CD4-positive, alpha-beta T cell (primary cell): ENCODE results near the gene COPG2. TPM values are rescaled to one million over a fixed set of nuclear protein-coding genes. Genes with fewer than 3 reads are reported as not detected.
"Not testable (repeated sequence)": the region's sequence is repeated elsewhere in the genome, so short reads cannot be mapped to it uniquely, and the experiment has no call there.

Experiments used
- ATAC-seq: fragments of 200-7000 bp; cut with Tn5 transposase; one replicate; pipeline ENCODE4 v1.10.0; 2022; ENCODE audit warnings: mild to moderate bottlenecking; ENCODE audit not compliant: poor library complexity
- CTCF ChIA-PET: fragments of 350-600 bp; sonication (Branson Sonifier 250); formaldehyde crosslinking; loops from one replicate; lab custom pipeline; 2021; ENCODE audit warnings: antibody characterized with exemption, inconsistent platforms; lab: Charles Lee
- POLR2A ChIA-PET: fragments of 350-600 bp; sonication (Branson Sonifier 250); formaldehyde crosslinking; loops from one replicate; lab custom pipeline; 2021; ENCODE audit warnings: antibody characterized with exemption, inconsistent platforms; lab: Charles Lee
- DNase-seq, 14 experiments: peaks; one replicate each; pipeline ENCODE4 v3.0.0-alpha.2; 2013 to 2020; ENCODE audit warnings: mixed read lengths in 2 of 14
- H3K27ac ChIP-seq, 2 donors: one replicate each; pipeline versions ENCODE4 v1.5.1 to v1.7.0; 2013; ENCODE audit warnings: low read length in 2 of 2, low read depth in 1 of 2, mild to moderate bottlenecking in 1 of 2
- H3K27me3 ChIP-seq, 2 experiments: 1 replicate in 1 of 2; 2 replicates in 1 of 2; pipeline versions ENCODE4 v1.6.1 to v1.7.0; 2013; ENCODE audit warnings: low read length in 2 of 2, control low read depth in 1 of 2, mild to moderate bottlenecking in 1 of 2, moderate library complexity in 1 of 2; ENCODE audit not compliant: insufficient read depth in 2 of 2, control insufficient read depth in 1 of 2
- H3K36me3 ChIP-seq: one replicate; pipeline ENCODE4 v1.6.1; 2013; ENCODE audit warnings: low read length, control low read depth; ENCODE audit not compliant: insufficient read depth
- H3K4me1 ChIP-seq: one replicate; pipeline ENCODE4 v1.6.1; 2013; ENCODE audit warnings: low read length, control low read depth; ENCODE audit not compliant: insufficient read depth
- H3K4me3 ChIP-seq: one replicate; pipeline ENCODE4 v1.5.1; 2013; ENCODE audit warnings: mild to moderate bottlenecking, low read length, moderate library complexity
- H3K9me3 ChIP-seq, 2 experiments: 1 replicate in 1 of 2; 2 replicates in 1 of 2; pipeline versions ENCODE4 v1.6.1 to v1.7.0; 2013; ENCODE audit warnings: low read length in 2 of 2, mild to moderate bottlenecking in 2 of 2, control low read depth in 1 of 2, moderate library complexity in 1 of 2; ENCODE audit not compliant: control insufficient read depth in 1 of 2, insufficient read depth in 1 of 2
- H3K27ac Mint-ChIP-seq: one replicate; pipeline ENCODE4 v1.8.0; 2020; ENCODE audit warnings: mixed read lengths
- H3K27me3 Mint-ChIP-seq: one replicate; pipeline ENCODE4 v1.8.0; 2021; ENCODE audit warnings: mixed read lengths
- H3K36me3 Mint-ChIP-seq: one replicate; pipeline ENCODE4 v1.8.0; 2021; ENCODE audit warnings: low read depth, mixed read lengths
- H3K4me1 Mint-ChIP-seq: one replicate; pipeline ENCODE4 v1.8.0; 2021; ENCODE audit warnings: low read depth, mixed read lengths
- H3K4me3 Mint-ChIP-seq: one replicate; pipeline ENCODE4 v1.8.0; 2020; ENCODE audit warnings: mild to moderate bottlenecking, mixed read lengths
- H3K9me3 Mint-ChIP-seq: one replicate; pipeline ENCODE4 v1.8.0; 2020; ENCODE audit warnings: mixed read lengths
- CTCF ChIP-seq: fragments of 200-600 bp; IDR thresholded peaks from one replicate; pipeline ENCODE4 v1.8.0; 2022; ENCODE audit warnings: antibody characterized with exemption, mild to moderate bottlenecking
- intact Hi-C, 2 experiments: fragments of 100-400 bp; cut with DNase I in 1 of 2; cut with micrococcal nuclease in 1 of 2; formaldehyde crosslinking; loops; one replicate each; pipeline versions ENCODE4 v1.15.1 to v1.9.0; 2023 to 2025; cut with DNase I, micrococcal nuclease
- total RNA-seq, 174 experiments: library from RNA in 2 of 174; stranded (reverse) in 2 of 174; gene quantifications; one replicate each; pipeline ENCODE4 v1.2.3 and lab custom pipeline; 2021 to 2026

The COPG2 gene
- total RNA-seq, 2 experiments from 2014 or later, result 4.1 to 4.3 TPM

- peaks cover 29% of the 10 kb centered on the region for H3K36me3 ChIP-seq
- intact Hi-C loops, result no loop called here
- no peak overlapping the region for H3K27ac ChIP-seq
- H3K4me1 Mint-ChIP-seq, result no peaks in the 10 kb centered on the region
- no peaks in the 10 kb centered on the region for H3K9me3 ChIP-seq
- H3K4me1 ChIP-seq, result no peaks in the 10 kb centered on the region
- no peaks in the 10 kb centered on the region for H3K27me3 Mint-ChIP-seq
- H3K27ac Mint-ChIP-seq, result no peak overlapping the region
- H3K36me3 Mint-ChIP-seq, result peaks cover 97% of the 10 kb centered on the region
- H3K27me3 ChIP-seq, result no peaks in the 10 kb centered on the region
- no peak overlapping the region for H3K4me3 ChIP-seq
- ATAC-seq (no peak), DNase-seq (no peak)
- H3K9me3 Mint-ChIP-seq, result peaks cover 5% of the 10 kb centered on the region
- no peak for TF ChIP-seq CTCF
- ChIA-PET POLR2A (no interaction called here), CTCF (no interaction called here)
- no peak overlapping the region for H3K4me3 Mint-ChIP-seq
These were observed 57.3 kb downstream of the COPG2 start for GRCh38 chr7:130611218-130611617.

GRCh38 chr7:130607066-130607465, 61.5 kb downstream of the COPG2 start:
- peaks cover 80% of the 10 kb centered on the region for H3K36me3 Mint-ChIP-seq
- not testable (repeated sequence) for H3K27ac ChIP-seq

GRCh38 chr7:130606161-130606560, 62.4 kb downstream of the COPG2 start:
- no peak overlapping the region for H3K4me3 Mint-ChIP-seq
- POLR2A ChIA-PET, result no interaction called here
- ATAC-seq, result no peak
- peaks cover 5% of the 10 kb centered on the region for H3K9me3 Mint-ChIP-seq
- peaks cover 78% of the 10 kb centered on the region for H3K36me3 Mint-ChIP-seq
- TF ChIP-seq CTCF, result no peak
- Histone ChIP-seq H3K27ac (no peak overlapping the region), H3K4me3 (no peak overlapping the region), H3K36me3 (peaks cover 13% of the 10 kb centered on the region), H3K27me3 (no peaks in the 10 kb centered on the region), H3K9me3 (no peaks in the 10 kb centered on the region), H3K4me1 (no peaks in the 10 kb centered on the region)
- CTCF ChIA-PET, result no interaction called here
- DNase-seq, result no peak
- no peaks in the 10 kb centered on the region for H3K27me3 Mint-ChIP-seq
- H3K4me1 Mint-ChIP-seq, result no peaks in the 10 kb centered on the region
- intact Hi-C loops, result no loop called here
- H3K27ac Mint-ChIP-seq, result no peak overlapping the region

More at GRCh38 chr7:130607066-130607465, 61.5 kb downstream of the COPG2 start:
- H3K9me3 Mint-ChIP-seq, H3K4me1 Mint-ChIP-seq, CTCF ChIA-PET, intact Hi-C loops, H3K4me1 ChIP-seq, ATAC-seq, H3K4me3 Mint-ChIP-seq, H3K27me3 Mint-ChIP-seq, H3K9me3 ChIP-seq, DNase-seq, H3K4me3 ChIP-seq, POLR2A ChIA-PET, H3K27me3 ChIP-seq, H3K27ac Mint-ChIP-seq: not testable (repeated sequence)
- peaks cover 22% of the 10 kb centered on the region for H3K36me3 ChIP-seq

- no peaks in the 10 kb centered on the region for H3K4me1 ChIP-seq
- no peak for ATAC-seq
These were observed 70.5 kb downstream of the COPG2 start for GRCh38 chr7:130598056-130598455.

More at GRCh38 chr7:130598056-130598455, 70.5 kb downstream of the COPG2 start:
- no peaks in the 10 kb centered on the region for H3K9me3 Mint-ChIP-seq
- ChIA-PET POLR2A (no interaction called here), CTCF (no interaction called here)
- no peak for TF ChIP-seq CTCF
- H3K4me3 Mint-ChIP-seq, result no peak overlapping the region
- H3K4me1 Mint-ChIP-seq, result no peaks in the 10 kb centered on the region
- peaks cover 10% of the 10 kb centered on the region for H3K36me3 Mint-ChIP-seq
- no peaks in the 10 kb centered on the region for H3K9me3 ChIP-seq
- no peaks in the 10 kb centered on the region for H3K36me3 ChIP-seq
- intact Hi-C loops, result no loop called here
- no peak overlapping the region for H3K27ac ChIP-seq
- H3K4me3 ChIP-seq, result no peak overlapping the region
- H3K27ac Mint-ChIP-seq, result no peak overlapping the region
- no peak for DNase-seq
- H3K27me3 ChIP-seq, result no peaks in the 10 kb centered on the region
- no peaks in the 10 kb centered on the region for H3K27me3 Mint-ChIP-seq
